Loucy (cell line): Measurements from ENCODE around the gene KBTBD3.

Experiments used
- CTCF ChIP-seq: fragments of 200-600 bp; sonication (generic); conservative IDR thresholded peaks from 2 replicates; pipeline ENCODE4 v1.5.1; 2014; ENCODE audit warnings: mild to moderate bottlenecking, antibody characterized with exemption, low read length
- EZH2phosphoT487 ChIP-seq: fragments of 200-600 bp; IDR thresholded peaks from 2 replicates; pipeline ENCODE4 v1.6.1; 2018; ENCODE audit warnings: antibody characterized with exemption, mild to moderate bottlenecking, moderate library complexity, borderline replicate concordance

- TF ChIP-seq CTCF (peak; percentile 56), EZH2phosphoT487 (no peak)
These were observed at the start of gene KBTBD3 for GRCh38 chr11:106076919-106077608.
